Endometrial microvascular endothelial cells (primary cell): ENCODE data around the gene FAM107A. TPM values are rescaled to one million over a fixed set of nuclear protein-coding genes. Genes with fewer than 3 reads are reported as not detected.

ENCODE experiments used
- in situ Hi-C: cut with HindIII; loops from 2 replicates; pipeline ENCODE4 v1.10.0; 2017; ENCODE audit warnings: low sequenced_read_pairs, low pct_unique_long_range_greater_than_20kb; ENCODE audit errors: inconsistent ontology term
- total RNA-seq: library from RNA; depleted of rRNA; stranded (reverse); fragments of >200 nt; gene quantifications from one replicate; pipeline ENCODE4 v1.2.3, GENCODE V29; 2015; ENCODE audit errors: inconsistent ontology term

Gene FAM107A
- total RNA-seq = 150 TPM

DNA sequence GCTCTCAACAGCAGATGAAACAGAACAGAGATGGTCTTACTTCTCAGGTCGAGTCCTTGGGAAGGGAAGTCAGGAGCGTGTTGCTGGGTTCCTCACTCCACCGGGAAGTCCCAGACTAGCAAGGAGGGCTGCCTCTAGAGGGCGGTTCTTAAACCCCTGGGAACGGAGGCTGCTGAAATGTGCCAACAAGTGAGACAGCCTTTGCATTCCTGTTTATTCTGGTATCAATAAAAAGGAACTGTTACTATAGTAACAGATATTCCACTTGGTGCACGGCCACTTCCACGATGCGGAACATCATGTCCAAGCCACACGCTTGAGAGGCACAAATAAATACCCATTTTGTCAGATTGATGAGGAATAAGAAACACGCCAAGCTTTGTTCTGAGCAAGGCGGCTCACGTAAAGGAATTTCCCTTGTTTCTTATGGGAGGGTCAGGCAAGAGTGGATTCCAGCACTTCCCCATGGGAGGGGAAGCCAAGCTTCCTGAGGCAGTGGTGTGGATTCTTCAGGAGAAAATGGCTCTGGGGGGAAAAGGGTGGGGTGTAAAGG, at the start of gene FAM107A:
Gene FAM107A (minus strand): TSS at position 123 of the 553 bp plus-strand sequence. CDS start 7,531 bp downstream, outside the sequence.
- in situ Hi-C loops = no loop called here

GRCh38 chr3:58625196-58625824, 48.1 kb upstream of the FAM107A start:
- in situ Hi-C loops = no loop called here

GRCh38 chr3:58624550-58624949, 47.4 kb upstream of the FAM107A start:
- in situ Hi-C loops = no loop called here

GRCh38 chr3:58623961-58624360, 46.8 kb upstream of the FAM107A start:
- in situ Hi-C loops = no loop called here

- in situ Hi-C loops = no loop called here
Observed at GRCh38 chr3:58623478-58623877, 46.3 kb upstream of the FAM107A start.

GRCh38 chr3:58622892-58623291, 45.7 kb upstream of the FAM107A start:
- in situ Hi-C loops = no loop called here

GRCh38 chr3:58622436-58622835, 45.2 kb upstream of the FAM107A start:
- in situ Hi-C loops = no loop called here

DNA sequence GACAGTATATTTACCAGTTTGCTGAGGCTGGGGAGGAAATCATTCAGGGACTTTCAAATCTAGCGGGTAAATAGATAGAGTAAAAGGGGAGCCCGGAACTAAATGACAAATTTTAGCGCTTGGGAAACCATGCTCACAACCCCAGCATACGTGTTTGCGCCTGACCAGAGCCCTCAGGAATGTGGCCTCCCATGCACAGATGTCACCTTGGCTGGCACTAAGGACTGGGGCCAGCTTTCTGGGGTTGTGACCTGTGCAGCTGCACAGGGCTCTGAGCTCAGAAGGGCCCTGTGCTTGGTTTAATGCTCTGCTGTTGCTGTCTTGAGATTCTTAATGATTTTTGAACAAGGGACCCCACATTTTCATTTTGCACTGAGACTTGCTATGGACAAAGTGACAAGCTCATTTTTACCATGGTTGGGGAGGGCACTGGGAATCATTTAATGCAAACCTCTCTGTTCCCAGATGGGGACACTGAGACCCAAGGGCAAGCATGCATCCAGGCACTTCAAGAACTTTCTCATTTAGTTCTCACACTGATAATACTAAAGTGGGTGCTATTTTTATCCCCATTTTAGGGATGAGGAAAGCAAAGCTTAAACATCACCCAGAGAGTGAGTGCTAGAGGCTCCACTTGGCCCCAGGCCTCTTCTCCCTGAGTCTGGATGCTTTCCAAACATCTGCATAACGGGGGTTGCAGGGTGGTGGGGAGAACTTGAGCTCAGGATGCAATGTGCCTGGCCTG, 44.1 kb upstream of the FAM107A start:
- in situ Hi-C loops = no loop called here

- in situ Hi-C loops = no loop called here
Observed at GRCh38 chr3:58620421-58620820, 43.2 kb upstream of the FAM107A start.

DNA sequence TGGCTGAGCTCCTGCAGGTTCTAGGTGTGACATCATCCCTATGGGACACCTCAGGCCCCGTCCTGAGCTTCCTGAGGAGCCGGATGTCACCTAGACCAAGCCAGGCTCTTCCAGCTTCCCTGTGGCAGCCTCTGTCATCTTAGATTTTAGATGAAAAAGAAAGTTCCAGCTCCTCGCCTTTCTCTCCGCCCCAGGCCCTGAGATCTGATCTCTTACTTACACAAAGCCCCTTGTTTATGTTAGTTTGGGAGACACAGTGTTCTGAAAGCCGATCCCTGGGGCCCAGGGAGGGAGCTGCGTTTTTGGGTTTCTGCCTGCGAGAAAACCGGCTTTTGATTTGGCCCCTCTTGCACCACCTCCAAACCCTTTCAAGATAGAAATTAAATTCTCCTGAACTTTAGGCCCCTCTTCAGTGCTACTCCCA, 40.2 kb upstream of the FAM107A start:
- in situ Hi-C loops = no loop called here

- in situ Hi-C loops = no loop called here
Observed at GRCh38 chr3:58613236-58614132, 36.3 kb upstream of the FAM107A start.

GRCh38 chr3:58612830-58613229, 35.6 kb upstream of the FAM107A start:
- in situ Hi-C loops = no loop called here

DNA sequence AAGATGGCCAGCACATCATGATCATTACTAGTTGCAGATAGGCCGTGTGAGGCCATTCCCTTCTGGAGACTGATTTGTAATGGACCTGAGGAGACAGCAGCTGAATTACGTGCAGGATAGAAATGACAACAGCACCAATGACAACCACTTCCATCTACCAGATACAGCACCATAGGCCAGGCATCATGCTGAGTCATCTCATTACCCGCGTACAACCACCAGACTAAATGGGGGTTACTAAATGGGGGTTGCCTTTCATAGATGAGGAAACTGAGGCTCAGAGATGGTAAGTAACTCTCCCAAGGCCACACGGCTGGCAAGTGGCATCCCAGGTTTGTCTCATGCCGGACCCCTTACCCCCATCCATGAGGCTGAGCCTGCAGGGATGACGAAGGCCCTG, 32.8 kb upstream of the FAM107A start:
- in situ Hi-C loops = no loop called here

GRCh38 chr3:58608648-58609047, 31.5 kb upstream of the FAM107A start:
- in situ Hi-C loops = no loop called here

- in situ Hi-C loops = no loop called here
Observed at GRCh38 chr3:58607816-58608215, 30.6 kb upstream of the FAM107A start.

- in situ Hi-C loops = no loop called here
Observed at GRCh38 chr3:58606693-58607092, 29.5 kb upstream of the FAM107A start.

DNA sequence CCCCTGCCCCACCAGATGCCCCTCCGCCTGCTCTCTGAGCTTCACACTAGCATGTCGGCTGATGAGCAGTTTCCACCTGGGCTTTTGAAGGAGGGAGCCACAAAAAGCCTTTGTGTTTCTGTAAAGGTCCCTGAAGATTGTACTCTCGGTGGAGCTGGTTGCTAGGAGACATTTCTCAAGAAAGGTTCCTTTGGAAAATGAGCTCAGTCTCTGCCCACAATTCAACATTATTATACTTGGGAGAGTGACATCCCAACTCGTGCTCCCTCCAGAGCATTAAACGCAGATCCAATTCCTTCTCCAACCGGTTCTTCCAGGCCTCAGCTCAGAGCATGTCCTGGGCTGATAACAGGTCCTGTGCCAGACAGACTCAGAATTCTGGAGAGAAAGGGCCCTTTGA, 26.8 kb upstream of the FAM107A start:
- in situ Hi-C loops = no loop called here

DNA sequence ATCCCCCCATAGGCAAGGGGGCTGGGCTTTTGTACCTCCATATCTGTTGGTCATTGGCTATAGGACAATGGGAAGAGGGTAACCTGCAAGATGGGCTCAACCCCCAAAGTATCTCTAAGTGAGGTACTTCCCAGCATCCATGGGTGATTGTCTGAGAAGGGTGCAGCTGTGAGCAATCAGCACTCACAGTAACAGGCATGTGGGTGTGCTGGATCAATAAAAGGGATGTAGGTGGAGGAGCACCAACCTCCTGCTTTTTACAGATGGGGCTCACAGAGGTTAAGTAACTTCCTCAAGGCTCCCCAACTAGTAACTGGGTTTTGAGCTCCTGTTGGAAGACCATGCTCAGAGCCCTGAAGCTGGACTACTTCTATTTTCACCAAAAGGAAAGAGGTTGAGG, 26.4 kb upstream of the FAM107A start:
- in situ Hi-C loops = no loop called here

- in situ Hi-C loops = no loop called here
Observed at GRCh38 chr3:58597770-58598310, 20.6 kb upstream of the FAM107A start.
